ENCODE data around the gene ARL14EPL. TPM values are rescaled to one million over a fixed set of nuclear protein-coding genes. Genes with fewer than 3 reads are reported as not detected.

The ARL14EPL gene
- total RNA-seq, 1 donor from 2014 or later: 0.35 TPM

Other genes starting within 250 kb of the ARL14EPL start
- gene CDO1, start 215.8 kb upstream of the ARL14EPL start, total RNA-seq: 2.4 and 8.0 TPM in 2 replicates
- 65.5 and 66.7 TPM in 2 replicates for gene ATG12, start 190.9 kb upstream of the ARL14EPL start, total RNA-seq
- gene AP3S1, start 190.5 kb upstream of the ARL14EPL start, total RNA-seq: 202 and 296 TPM in 2 replicates
- gene LVRN, start 70.0 kb upstream of the ARL14EPL start, total RNA-seq: 0.88 and 4.0 TPM in 2 replicates
- gene COMMD10, start 52.6 kb downstream of the ARL14EPL start, total RNA-seq: 44.2 and 46.5 TPM in 2 replicates